LoVo (cell line): ENCODE results near the gene NECTIN1.

Experiments
- DNase-seq: peaks from one replicate; pipeline ENCODE4 v3.0.0-alpha.2; 2016; ENCODE audit warnings: low spot score

Gene NECTIN1

GRCh38 chr11:119755356-119756071 lies 26.5 kb upstream of the NECTIN1 start:
- no peak for DNase-seq

- no peak for DNase-seq
Measured at GRCh38 chr11:119754656-119755355, 25.8 kb upstream of the NECTIN1 start.

- DNase-seq, result no peak
Measured at GRCh38 chr11:119754199-119754598, 25.2 kb upstream of the NECTIN1 start.

DNA sequence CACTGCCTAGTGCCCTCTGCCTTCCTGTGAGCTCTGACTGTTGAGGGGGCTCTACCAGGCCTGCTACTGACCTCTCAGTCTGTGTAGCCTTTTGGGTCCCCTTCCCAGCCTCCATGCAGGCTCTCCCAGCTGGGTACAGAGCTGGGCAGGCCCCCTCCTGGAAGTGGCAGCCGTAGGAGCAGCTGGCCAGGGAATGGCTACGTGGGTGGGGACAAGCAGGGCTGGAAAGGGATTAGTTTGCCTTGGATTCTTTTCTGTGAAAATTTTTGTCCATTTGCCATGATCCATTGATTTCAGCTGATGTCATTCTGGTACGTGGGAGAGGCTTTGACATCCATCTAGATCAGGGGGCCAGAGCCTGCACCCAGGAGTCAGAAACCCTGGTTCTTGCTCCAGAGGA lies 23.9 kb upstream of the NECTIN1 start:
- no peak for DNase-seq

GRCh38 chr11:119752345-119752871 lies 23.4 kb upstream of the NECTIN1 start:
- DNase-seq, result no peak

GRCh38 chr11:119750056-119750455 lies 21.1 kb upstream of the NECTIN1 start:
- DNase-seq, result no peak

- no peak for DNase-seq
Measured at GRCh38 chr11:119749006-119749565, 20.1 kb upstream of the NECTIN1 start.

- DNase-seq, result no peak
Measured at GRCh38 chr11:119747868-119748660, 19.1 kb upstream of the NECTIN1 start.

DNA sequence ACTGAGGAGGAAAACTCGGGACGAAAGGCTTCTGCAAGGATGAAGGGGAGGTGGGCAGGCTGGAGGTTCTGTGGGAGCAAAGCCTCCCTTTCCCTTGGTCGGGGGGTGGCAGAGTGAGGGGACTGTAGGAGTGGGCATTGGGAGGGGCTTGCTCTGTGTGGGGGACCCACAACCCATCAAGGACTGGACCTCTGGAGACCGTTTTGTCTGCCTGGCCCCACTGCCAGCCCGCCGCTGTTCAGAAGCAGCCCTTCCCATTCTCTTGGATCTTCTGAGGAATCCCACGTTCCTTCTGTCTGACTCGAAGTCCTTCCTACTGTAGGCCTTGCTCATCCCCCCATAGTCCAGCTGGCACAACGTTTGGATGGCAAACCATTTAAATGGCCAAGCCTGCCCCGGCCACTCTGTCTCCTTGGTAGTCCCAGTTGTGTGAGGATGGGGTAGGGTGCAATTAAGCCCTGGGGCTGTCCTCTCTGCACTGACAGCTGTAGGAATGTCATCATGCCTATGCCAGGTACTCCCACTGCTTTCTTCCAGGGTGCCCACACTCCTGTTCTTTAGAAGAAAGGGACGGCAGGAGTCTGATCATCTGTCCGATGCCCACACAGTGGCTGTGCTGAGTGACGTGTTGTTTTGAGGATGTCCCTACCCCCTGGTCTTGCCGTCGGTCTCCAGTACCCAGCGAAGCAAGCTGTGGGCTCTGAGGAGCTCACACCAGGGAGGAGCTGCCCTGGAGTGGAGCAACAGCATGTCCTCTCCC lies 17.0 kb upstream of the NECTIN1 start:
- no peak for DNase-seq

GRCh38 chr11:119745112-119745511 lies 16.1 kb upstream of the NECTIN1 start:
- DNase-seq, result no peak

GRCh38 chr11:119744577-119744976 lies 15.6 kb upstream of the NECTIN1 start:
- DNase-seq, result no peak

GRCh38 chr11:119743006-119743405 lies 14.0 kb upstream of the NECTIN1 start:
- DNase-seq, result no peak

DNA sequence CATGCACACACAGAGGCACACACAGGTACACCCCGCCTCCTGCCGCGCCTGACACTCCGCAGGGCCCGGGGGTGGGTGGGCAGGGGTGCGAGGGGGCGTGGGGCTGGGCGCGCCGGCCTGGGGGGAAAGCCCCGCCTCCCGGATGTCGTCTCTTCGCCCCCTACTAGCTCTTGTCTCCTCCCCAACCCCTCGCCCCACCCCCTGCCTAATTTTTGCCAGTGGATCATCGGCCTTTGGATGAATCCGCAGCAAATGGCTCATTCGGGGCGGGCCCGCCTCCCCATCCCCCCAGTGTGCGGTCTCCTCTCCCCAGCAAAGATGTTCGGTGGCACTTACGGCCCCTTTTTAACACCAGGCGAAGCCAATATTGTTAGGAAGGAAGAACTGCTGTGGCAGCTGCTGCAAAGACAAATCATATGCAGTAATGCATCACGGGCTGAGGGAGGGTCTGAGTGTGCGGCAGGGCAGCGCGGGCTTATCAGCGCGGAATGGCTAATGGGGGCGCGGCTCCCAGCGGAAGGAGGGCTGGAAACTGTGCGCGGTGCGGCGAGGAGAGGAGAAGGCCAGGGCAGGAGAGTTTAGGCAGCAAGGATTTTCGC lies 13.4 kb upstream of the NECTIN1 start:
- no peak for DNase-seq

DNA sequence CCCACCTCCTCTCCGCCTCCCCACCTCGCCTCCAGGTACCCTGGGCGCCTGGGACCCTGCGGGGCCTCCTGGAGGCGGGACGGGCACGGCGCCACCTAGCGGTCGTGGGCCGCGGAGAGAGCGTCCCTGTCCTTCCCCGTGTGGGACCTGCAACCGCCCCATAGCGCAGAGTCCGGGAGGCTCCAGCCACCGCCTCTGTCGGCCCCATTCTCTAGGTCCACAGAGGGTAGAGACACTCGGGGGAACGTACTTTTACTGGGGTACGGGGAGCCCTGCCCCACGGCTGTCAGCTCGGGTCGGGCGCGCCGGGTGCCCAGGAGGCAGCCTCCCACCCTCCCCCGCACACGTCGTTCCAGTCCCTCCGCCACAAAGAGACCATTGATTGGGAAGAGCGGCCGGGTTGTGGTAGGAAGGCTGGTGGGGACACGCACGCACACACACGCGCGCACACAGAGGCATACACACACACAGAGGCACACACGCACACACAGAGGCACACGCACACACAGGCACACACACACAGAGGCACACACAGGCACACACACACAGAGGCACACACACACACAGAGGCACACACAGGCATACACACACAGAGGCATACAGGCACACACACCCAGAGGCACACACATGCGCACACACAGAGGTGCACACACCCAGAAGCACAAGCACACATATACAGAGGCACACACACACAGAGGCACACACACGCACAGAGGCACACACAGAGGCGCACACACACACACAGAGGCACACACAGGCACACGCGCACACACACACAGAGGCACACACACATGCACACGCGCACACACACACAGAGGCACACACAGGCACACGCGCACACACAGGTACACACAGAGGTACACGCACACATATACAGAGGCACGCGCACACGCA lies 12.6 kb upstream of the NECTIN1 start:
- DNase-seq, result peak; percentile 38

GRCh38 chr11:119739975-119740374 lies 11.0 kb upstream of the NECTIN1 start:
- no peak for DNase-seq

- no peak for DNase-seq
Measured at GRCh38 chr11:119739021-119739703, 10.2 kb upstream of the NECTIN1 start.

- no peak for DNase-seq
Measured at GRCh38 chr11:119738059-119738439, 9.0 kb upstream of the NECTIN1 start.

DNA sequence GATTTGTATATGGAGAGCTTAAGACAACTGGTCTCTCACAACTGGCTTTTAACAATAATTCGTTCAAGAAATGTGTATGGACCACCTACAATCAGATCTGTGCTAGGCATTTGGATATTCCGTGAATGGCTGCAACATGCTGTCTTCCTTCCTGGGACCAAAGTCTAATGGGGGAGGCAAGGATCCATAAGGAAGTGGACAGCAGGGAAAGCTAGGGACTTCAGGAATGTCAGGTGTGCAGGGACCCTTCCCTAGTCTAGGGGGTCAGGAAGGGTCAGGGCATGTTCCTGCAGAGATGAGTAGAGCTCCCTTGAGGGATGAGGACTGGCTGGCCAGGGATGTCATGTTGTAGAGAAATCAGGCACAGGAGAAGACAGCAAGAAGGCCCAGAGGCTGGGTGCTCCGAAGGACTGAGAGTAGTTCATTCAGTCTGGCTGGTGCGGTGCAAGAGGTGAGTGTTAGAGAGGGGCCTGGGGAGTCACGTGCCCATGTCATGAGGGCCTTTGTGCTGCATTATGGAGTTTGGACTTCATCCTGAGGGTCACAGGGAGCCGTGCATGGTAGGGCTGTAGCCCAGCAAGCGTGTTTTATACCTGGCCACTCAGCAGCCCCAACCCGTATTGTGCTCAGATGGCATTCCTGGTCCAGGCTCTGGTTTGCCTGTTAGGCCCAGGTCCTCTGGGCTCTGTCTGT lies 8.5 kb upstream of the NECTIN1 start:
- no peak for DNase-seq

DNA sequence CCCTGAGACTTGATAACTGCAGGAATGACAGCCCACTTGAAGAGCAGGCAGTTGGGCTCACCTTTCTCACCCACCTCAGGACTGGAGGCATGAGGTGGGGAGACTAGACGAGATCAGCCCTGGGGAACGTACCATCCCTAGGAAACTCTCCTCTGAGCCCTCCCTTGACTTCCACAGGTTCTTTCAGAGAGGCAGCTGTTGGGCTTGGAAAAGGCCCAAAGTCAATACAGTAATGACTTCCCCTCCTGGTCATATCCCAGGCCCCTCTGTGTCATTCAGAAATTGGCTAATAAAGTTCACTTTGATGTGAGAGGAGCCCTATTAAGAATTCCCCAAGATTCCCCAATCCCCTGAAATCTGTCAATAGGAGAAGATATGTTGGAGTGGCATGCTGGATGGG lies 5.8 kb upstream of the NECTIN1 start:
- no peak for DNase-seq
